Ovary (tissue), 3 donors: ENCODE results near the gene MTUS2.

Experiments
- CTCF ChIP-seq, 3 donors: fragments of 450-650 bp in 2 of 3; fragments of 200-600 bp in 1 of 3; IDR thresholded peaks; one replicate each; pipeline versions ENCODE4 v1.5.1 to v1.8.0; 2016 to 2022; ENCODE audit warnings: antibody characterized with exemption in 3 of 3, mild to moderate bottlenecking in 1 of 3
- POLR2A ChIP-seq: fragments of 450-650 bp; IDR thresholded peaks from one replicate; pipeline ENCODE4 v1.6.1; 2017; ENCODE audit warnings: antibody characterized with exemption, mild to moderate bottlenecking, moderate library complexity
- donor health status: DM: no; HTN: no; CAD: no.

GRCh38 chr13:28984326-28984725, 164.2 kb downstream of the MTUS2 start:
- no peak for TF ChIP-seq CTCF (IDR thresholded peaks at IDR 0.05)
- no peak for TF ChIP-seq POLR2A
